ENCODE results near the gene MAGED1. TPM values are rescaled to one million over a fixed set of nuclear protein-coding genes. Genes with fewer than 3 reads are reported as not detected.

The MAGED1 gene
- total RNA-seq: 10 to 100 TPM; 16.1 to 25.4 (median 20.2) TPM

GRCh38 chrX:51892921-51893745 is at the start of gene MAGED1:
TSS of gene MAGED1 (plus strand) at chrX:51893623. CDS start at chrX:51894305, 682 bp downstream.
- H3K27ac ChIP-seq: peak within 1 kb of the TSS; percentile 69 to 80 (median 74)
- H3K36me3 ChIP-seq: no peaks in the 10 kb centered on the region
- H3K27me3 ChIP-seq: no peaks in the 10 kb centered on the region
- in situ Hi-C loops (cut with MboI; ENCODE audit: low sequenced_read_pairs in 4 of 4): no loop called here
- TF ChIP-seq POLR2A (IDR thresholded peaks at IDR 0.05) (peak; percentile 32 to 43), CTCF (IDR thresholded peaks at IDR 0.05 in 4 of 5, conservative IDR thresholded peaks at IDR 0.05 in 1 of 5) (no peak)
- no peaks in the 10 kb centered on the region for H3K9me3 ChIP-seq
- DNase-seq: peak; percentile 62 to 81
- no peaks in the 10 kb centered on the region for H3K4me1 ChIP-seq
- peak within 1 kb of the TSS; percentile 59 to 68 (median 60) for H3K4me3 ChIP-seq
- peak; percentile 86 to 88 for ATAC-seq
- intact Hi-C loops (cut with DNase I; ENCODE audit: low total_unique reads): no loop called here

- in situ Hi-C loops (cut with MboI; ENCODE audit: low sequenced_read_pairs in 4 of 4): loop anchor here in 1 of 4 donors (25.0 kb wide), 1 partner anchor 110 kb away; the partner anchor contains the start of gene GSPT2
- no peak for DNase-seq
- Histone ChIP-seq H3K9me3 (no peaks in the 10 kb centered on the region), H3K27ac (no peak overlapping the region), H3K36me3 (no peaks in the 10 kb centered on the region), H3K4me1 (no peaks in the 10 kb centered on the region), H3K4me3 (no peak overlapping the region), H3K27me3 (no peaks in the 10 kb centered on the region)
- intact Hi-C loops (cut with DNase I; ENCODE audit: low total_unique reads): no loop called here
- ATAC-seq: no peak
- TF ChIP-seq POLR2A (IDR thresholded peaks at IDR 0.05) (no peak), CTCF (IDR thresholded peaks at IDR 0.05 in 4 of 5, conservative IDR thresholded peaks at IDR 0.05 in 1 of 5) (no peak)
Measured at GRCh38 chrX:51847463-51847862, 46.0 kb upstream of the MAGED1 start.

GRCh38 chrX:51851507-51852085 is 41.8 kb upstream of the MAGED1 start:
- TF ChIP-seq CTCF (IDR thresholded peaks at IDR 0.05 in 4 of 5, conservative IDR thresholded peaks at IDR 0.05 in 1 of 5): no peak
- peaks cover 0 to 1% (median 0%) of the 10 kb centered on the region in 3 donors for H3K9me3 ChIP-seq
- no peak for DNase-seq

GRCh38 chrX:51852096-51852495 is 41.3 kb upstream of the MAGED1 start:
- Histone ChIP-seq H3K27me3 (no peaks in the 10 kb centered on the region), H3K4me3 (no peak overlapping the region), H3K9me3 (peaks cover 0 to 5% (median 0%) of the 10 kb centered on the region in 3 donors), H3K27ac (no peak overlapping the region), H3K4me1 (no peaks in the 10 kb centered on the region), H3K36me3 (no peaks in the 10 kb centered on the region)
- TF ChIP-seq POLR2A (IDR thresholded peaks at IDR 0.05) (no peak), CTCF (IDR thresholded peaks at IDR 0.05 in 4 of 5, conservative IDR thresholded peaks at IDR 0.05 in 1 of 5) (no peak)
- DNase-seq: no peak
- ATAC-seq: no peak
- intact Hi-C loops (cut with DNase I; ENCODE audit: low total_unique reads) (no loop called here), in situ Hi-C loops (cut with MboI; ENCODE audit: low sequenced_read_pairs in 4 of 4) (loop anchor here in 1 of 4 donors (25.0 kb wide), 1 partner anchor 240 kb away; the partner anchor contains the start of gene CENPVL3)

More at GRCh38 chrX:51851507-51852085, 41.8 kb upstream of the MAGED1 start:
- in situ Hi-C loops (cut with MboI; ENCODE audit: low sequenced_read_pairs in 4 of 4) (loop anchor here in 1 of 4 donors (25.0 kb wide), 1 partner anchor 239 kb away; the partner anchor contains the start of gene CENPVL3), intact Hi-C loops (cut with DNase I; ENCODE audit: low total_unique reads) (no loop called here)
- Histone ChIP-seq H3K27ac (no peak overlapping the region), H3K4me1 (no peaks in the 10 kb centered on the region), H3K27me3 (no peaks in the 10 kb centered on the region), H3K4me3 (no peak overlapping the region), H3K36me3 (no peaks in the 10 kb centered on the region)
- ATAC-seq: no peak
